Calu3 (cell line): ENCODE data around the gene FAM20C. TPM values are rescaled to one million over a fixed set of nuclear protein-coding genes. Genes with fewer than 3 reads are reported as not detected.

ENCODE experiments used
- BruUV-seq: library from RNA; stranded (reverse); fragments of 400-500 nt; replicated peaks from 2 replicates; lab custom pipeline; 2021; lab: Mats Ljungman, UMichigan
- CTCF ChIA-PET: fragments of 300-600 bp; sonication (Branson Sonifier 250); formaldehyde crosslinking; loops from one replicate; lab custom pipeline; 2022; ENCODE audit warnings: antibody characterized with exemption; lab: Charles Lee
- DNase-seq: peaks from one replicate; pipeline ENCODE4 v3.0.0; 2022
- H3K27ac Mint-ChIP-seq: one replicate; pipeline ENCODE4 v1.8.0; 2022; ENCODE audit warnings: mixed read lengths; ENCODE audit not compliant: unreplicated experiment
- H3K27me3 Mint-ChIP-seq: one replicate; pipeline ENCODE4 v1.8.0; 2022; ENCODE audit warnings: mixed read lengths; ENCODE audit not compliant: unreplicated experiment
- H3K36me3 Mint-ChIP-seq: one replicate; pipeline ENCODE4 v1.8.0; 2022; ENCODE audit warnings: mild to moderate bottlenecking, moderate library complexity, mixed read lengths; ENCODE audit not compliant: insufficient read depth, unreplicated experiment
- H3K4me1 Mint-ChIP-seq: one replicate; pipeline ENCODE4 v1.8.0; 2022; ENCODE audit warnings: mild to moderate bottlenecking, low read depth, mixed read lengths; ENCODE audit not compliant: unreplicated experiment
- H3K4me3 Mint-ChIP-seq: one replicate; pipeline ENCODE4 v1.8.0; 2022; ENCODE audit warnings: mild to moderate bottlenecking, low read depth, moderate library complexity, mixed read lengths; ENCODE audit not compliant: unreplicated experiment
- H3K9me3 Mint-ChIP-seq: one replicate; pipeline ENCODE4 v1.8.0; 2022; ENCODE audit warnings: low read depth, mixed read lengths; ENCODE audit not compliant: unreplicated experiment
- intact Hi-C: fragments of 100-400 bp; cut with micrococcal nuclease; formaldehyde crosslinking; loops from one replicate; pipeline ENCODE4 v1.10.0; 2022; ENCODE audit not compliant: unreplicated experiment
- total RNA-seq: library from RNA; stranded (reverse); gene quantifications from 2 replicates; pipeline ENCODE4 v1.2.3, GENCODE V29; 2022
- TF ChIP-seq, protein P1 (sequence below): fragments of 200-600 bp; IDR thresholded peaks from one replicate; pipeline ENCODE4 v1.8.0; 2022; ENCODE audit warnings: antibody characterized with exemption; ENCODE audit not compliant: unreplicated experiment

The FAM20C gene
- total RNA-seq, 1 experiment from 2014 or later = 9.1 TPM

DNA sequence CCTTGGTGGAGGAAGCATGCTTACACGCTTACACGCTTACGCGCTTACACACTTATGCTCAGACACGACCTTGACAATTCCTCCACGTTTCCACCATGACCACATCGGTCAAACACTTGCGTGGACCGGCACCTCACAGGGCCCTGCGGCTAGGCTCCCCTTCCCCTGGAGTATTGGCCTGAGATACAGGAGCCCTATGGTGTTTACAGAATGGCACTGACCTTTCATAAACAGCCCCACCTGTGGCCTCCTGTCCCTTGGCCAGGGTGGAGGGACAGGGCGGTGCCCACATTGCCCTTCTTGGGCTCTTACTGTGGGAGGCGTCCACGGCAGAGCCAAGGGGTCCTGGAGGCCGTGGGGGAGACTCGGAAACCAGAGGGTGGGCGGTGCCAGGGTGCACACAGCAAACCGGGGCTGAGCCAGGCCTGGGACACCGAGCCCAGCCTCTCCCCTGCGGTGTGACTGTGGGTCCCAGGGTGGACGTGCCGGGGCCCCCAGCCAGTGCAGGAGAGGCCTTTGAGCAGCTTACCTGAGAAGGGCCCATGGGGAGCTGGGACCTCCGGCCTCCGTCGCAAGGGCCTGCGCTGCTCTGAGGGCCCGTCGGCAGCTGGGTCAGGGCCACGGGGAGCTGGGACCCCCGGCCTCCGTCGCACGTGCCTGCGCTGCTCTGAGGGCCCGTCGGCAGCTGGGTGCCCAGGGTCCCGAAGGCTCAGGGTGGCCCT is 53.4 kb downstream of the FAM20C start:
- Mint-ChIP-seq H3K27me3 (peaks cover 11% of the 10 kb centered on the region), H3K9me3 (no peaks in the 10 kb centered on the region), H3K4me1 (no peaks in the 10 kb centered on the region), H3K36me3 (no peaks in the 10 kb centered on the region), H3K4me3 (no peak overlapping the region), H3K27ac (no peak overlapping the region)
- CTCF ChIA-PET = no interaction called here
- BruUV-seq = no TSS peak
- no peak for DNase-seq
- TF ChIP-seq, protein P1, sequence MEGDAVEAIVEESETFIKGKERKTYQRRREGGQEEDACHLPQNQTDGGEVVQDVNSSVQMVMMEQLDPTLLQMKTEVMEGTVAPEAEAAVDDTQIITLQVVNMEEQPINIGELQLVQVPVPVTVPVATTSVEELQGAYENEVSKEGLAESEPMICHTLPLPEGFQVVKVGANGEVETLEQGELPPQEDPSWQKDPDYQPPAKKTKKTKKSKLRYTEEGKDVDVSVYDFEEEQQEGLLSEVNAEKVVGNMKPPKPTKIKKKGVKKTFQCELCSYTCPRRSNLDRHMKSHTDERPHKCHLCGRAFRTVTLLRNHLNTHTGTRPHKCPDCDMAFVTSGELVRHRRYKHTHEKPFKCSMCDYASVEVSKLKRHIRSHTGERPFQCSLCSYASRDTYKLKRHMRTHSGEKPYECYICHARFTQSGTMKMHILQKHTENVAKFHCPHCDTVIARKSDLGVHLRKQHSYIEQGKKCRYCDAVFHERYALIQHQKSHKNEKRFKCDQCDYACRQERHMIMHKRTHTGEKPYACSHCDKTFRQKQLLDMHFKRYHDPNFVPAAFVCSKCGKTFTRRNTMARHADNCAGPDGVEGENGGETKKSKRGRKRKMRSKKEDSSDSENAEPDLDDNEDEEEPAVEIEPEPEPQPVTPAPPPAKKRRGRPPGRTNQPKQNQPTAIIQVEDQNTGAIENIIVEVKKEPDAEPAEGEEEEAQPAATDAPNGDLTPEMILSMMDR = no peak
- intact Hi-C loops = no loop called here

DNA sequence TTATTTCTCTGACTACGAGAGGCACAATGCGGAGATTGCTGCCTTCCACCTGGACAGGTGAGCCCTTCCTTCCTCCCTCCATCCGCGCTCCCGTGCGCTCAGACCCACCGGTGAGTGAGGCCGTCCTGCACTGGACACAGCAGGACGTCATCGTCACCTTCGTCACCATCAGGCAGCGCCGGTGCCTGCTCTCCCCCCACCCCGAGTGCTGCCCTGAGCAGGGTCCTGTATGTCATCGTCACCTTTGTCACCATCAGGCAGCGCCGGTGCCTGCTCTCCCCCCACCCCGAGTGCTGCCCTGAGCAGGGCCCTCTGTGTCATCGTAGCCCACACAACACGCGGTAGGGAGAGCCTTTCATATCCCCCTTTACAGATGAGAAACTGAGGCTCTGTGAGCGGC is 54.1 kb downstream of the FAM20C start:
- CTCF ChIA-PET = no interaction called here
- TF ChIP-seq, protein P1 = no peak
- Mint-ChIP-seq H3K27ac (no peak overlapping the region), H3K4me1 (no peaks in the 10 kb centered on the region), H3K9me3 (no peaks in the 10 kb centered on the region), H3K36me3 (no peaks in the 10 kb centered on the region), H3K4me3 (no peak overlapping the region), H3K27me3 (peaks cover 11% of the 10 kb centered on the region)
- no TSS peak for BruUV-seq
- intact Hi-C loops = no loop called here
- DNase-seq = no peak

DNA sequence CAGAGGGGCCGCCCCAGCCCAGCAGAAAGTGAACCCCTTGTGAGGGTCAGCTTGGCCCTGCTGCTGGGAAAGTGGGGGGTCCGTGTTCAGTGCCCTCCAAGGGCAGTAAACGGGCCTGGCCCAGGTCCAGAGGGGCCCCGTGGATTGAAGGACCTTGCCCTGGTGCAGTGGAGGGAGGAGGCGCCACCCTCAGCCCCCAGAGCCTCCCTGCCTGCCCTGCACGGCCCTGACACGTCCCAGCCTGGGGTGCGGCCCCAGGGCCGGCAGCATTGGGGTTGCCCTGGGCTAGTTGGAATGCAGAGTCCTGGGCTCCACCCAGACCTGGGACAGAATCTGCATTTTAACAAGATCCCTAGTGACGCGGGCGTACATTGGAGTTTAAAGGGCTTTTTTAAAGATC is 54.8 kb downstream of the FAM20C start:
- H3K4me3 Mint-ChIP-seq = no peak overlapping the region
- H3K27me3 Mint-ChIP-seq = peaks cover 11% of the 10 kb centered on the region
- no peaks in the 10 kb centered on the region for H3K36me3 Mint-ChIP-seq
- CTCF ChIA-PET = interaction anchor here (0.6 kb wide), 1 partner anchor 1519 kb away, joined by 3 read pairs; no protein-coding TSS in a partner anchor
- DNase-seq = no peak
- no TSS peak for BruUV-seq
- TF ChIP-seq, protein P1 = no peak
- no peaks in the 10 kb centered on the region for H3K4me1 Mint-ChIP-seq
- H3K9me3 Mint-ChIP-seq = no peaks in the 10 kb centered on the region
- intact Hi-C loops = no loop called here
- H3K27ac Mint-ChIP-seq = no peak overlapping the region

DNA sequence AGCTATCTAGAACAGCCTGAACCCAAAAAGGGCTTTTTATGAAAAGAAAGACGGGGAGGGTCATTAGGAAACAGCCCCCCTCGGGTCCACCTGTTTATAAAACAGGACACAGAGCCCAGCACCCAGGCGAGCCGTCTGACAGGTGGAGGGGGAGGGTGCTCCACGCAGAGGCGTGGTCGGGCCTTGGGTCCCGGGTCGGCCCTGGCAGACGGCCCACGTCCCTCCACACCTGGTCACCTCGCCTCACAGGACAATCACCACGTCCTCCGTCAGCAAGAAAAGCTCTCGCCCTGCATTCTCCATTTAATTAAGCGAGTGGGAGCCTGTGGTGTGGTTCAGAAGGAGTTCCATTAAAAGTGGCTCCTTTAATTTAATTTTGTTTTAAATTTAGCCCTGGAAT is 55.3 kb downstream of the FAM20C start:
- TF ChIP-seq, protein P1 = no peak
- Mint-ChIP-seq H3K36me3 (no peaks in the 10 kb centered on the region), H3K27ac (no peak overlapping the region), H3K4me1 (no peaks in the 10 kb centered on the region), H3K4me3 (no peak overlapping the region), H3K9me3 (no peaks in the 10 kb centered on the region), H3K27me3 (peaks cover 11% of the 10 kb centered on the region)
- BruUV-seq = no TSS peak
- no peak for DNase-seq
- CTCF ChIA-PET = interaction anchor here (0.6 kb wide), 1 partner anchor 1519 kb away, joined by 3 read pairs; no protein-coding TSS in a partner anchor
- intact Hi-C loops = no loop called here
